UCSD-AML1 (cell line): ENCODE measurements around the gene PEX5L.

ENCODE experiments used
- DNase-seq: peaks from one replicate; lab custom pipeline; 2025; ENCODE audit not compliant: unreplicated experiment; lab: John Stamatoyannopoulos, UW

PEX5L gene

DNA sequence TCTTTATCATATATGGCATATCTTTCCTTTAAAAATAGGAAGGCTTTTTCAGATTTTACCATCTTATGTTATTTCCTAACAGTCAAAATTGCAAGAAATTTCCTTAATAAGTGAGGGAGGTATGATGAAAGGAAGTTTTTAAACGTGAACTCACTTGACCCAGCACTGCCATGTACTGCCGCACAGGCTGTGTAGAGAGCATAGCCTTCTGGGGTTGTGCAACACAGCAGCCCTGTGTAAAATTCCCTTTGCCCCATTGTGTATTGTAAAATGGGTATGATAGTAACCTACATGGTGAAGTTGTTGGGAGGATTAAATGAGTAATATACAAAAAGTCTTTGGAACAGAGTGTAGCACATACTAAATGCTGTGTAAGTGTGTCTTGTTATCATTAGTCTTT lies 78.6 kb downstream of the PEX5L start:
- DNase-seq, result no peak

DNA sequence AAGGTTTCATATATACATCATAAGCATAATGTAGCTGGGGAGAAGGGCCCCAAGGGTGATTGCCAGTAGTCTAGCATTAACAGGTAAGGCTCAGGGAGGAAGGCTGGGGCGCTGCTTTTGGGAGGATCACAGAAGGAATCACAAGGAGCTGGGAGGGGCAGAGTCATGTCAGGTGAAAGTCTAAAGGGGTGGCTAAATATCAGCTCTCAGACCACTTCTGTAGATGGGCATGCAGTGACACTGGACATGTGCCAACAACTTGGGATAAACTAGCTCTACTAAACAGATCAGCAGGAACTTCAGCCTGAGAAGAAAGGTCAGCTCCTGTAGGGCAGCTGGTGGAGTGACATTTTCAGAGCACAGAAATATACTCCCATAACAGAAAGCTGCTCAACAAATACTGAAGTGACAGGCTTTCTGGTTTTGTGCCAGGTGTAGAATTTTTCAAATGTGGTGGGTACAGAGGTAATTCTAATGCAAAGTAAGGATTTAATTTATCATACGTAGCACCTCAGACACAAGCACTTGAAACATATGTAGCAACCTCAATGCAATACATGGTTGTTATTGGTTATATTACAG lies 79.4 kb downstream of the PEX5L start:
- no peak for DNase-seq

DNA sequence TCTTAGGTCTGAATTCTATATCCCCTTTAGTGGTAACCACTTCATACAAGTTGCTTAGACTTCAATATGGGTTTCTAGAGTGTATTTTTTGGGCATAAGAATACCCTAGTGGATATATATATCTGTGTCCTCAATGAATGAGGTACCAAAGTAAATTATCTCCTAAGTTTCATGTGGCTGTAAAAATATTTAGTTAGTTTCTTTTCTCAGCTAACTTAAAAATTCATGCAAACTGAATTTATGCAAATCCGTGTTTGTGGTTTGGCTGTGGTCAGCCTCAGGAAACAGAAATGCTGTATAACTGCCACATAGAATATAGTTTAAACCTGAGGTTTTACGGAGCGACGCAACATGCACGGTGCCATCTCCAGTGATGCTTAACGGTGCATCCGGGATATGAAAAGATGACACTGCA lies 80.3 kb downstream of the PEX5L start:
- no peak for DNase-seq

DNA sequence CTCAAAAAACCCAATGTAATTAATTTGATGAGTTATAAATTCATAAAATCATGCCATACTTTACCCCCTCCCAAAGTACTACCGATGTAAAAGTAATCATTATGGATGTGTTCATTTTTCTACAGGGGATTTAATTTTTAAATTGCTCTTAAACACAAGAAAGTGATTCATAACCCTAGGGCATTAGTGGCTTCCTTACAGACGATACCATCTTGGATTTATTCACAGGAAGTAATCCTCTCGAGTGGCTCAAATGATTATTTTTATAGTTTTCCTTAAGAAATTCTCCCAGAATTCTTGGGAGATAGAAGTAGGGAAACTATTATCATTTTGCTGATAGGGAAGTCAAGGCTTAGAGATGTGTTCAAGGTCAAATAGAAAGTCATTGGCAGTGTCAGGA lies 80.9 kb downstream of the PEX5L start:
- no peak for DNase-seq

DNA sequence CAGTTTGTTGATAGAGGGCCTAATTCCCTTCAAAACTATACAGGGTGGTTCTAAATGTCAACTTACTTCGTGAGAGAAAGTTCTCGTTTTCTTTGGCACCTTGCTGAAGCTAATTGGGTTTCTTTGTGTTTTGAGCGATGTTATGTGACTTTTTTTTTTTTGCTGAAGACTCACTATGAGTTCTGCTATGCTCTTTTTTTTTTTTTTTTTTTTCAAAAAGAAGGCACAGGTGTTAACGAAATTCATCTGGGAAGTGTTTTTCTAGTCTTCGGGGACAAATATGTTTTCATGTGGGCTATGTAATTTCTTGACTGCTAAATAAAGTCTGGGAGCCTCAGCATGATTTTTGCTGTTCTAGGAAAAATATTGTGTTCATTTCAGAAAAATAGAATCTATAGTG lies 81.5 kb downstream of the PEX5L start:
- no peak for DNase-seq

DNA sequence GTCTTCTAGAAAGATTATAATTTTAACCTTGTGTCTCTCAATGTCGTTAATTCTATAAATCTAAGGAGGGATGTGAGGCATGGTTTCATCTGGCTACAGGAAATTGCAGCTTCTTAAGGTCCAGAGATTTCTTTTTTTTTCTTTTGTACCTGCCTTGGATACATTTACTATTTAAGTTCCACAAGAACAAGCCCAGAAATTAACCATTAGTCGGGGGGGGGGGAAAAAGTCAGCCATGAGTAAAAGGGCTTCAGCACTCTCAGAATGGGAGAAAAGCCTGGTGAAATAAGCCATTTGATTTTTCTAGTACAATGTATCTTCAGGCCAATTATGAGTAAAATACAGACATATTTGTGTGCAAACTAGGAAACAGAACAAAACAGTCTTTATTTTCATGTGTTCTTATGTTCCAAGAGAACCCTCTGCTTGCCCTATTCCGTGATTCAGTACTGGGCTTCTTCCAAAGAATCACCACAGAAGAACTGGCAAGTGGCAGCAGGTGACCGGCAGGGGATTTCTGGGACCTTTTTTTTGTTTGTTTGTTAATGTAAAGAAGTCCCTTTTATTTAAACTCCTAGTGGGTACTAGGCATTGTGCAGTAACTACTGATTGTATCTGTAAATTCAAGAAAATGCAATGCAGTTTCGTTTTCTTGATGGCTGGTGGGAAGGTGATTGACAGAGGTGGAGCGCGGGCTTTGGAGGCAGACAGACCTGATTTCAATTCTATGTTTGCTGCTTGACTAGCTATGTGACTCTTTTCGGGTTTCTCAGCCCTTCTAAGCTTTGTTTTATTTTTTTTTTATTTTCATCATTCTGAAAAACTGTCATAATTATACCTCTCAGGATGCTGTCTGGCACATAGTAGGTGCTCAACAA lies 82.5 kb downstream of the PEX5L start:
- no peak for DNase-seq

DNA sequence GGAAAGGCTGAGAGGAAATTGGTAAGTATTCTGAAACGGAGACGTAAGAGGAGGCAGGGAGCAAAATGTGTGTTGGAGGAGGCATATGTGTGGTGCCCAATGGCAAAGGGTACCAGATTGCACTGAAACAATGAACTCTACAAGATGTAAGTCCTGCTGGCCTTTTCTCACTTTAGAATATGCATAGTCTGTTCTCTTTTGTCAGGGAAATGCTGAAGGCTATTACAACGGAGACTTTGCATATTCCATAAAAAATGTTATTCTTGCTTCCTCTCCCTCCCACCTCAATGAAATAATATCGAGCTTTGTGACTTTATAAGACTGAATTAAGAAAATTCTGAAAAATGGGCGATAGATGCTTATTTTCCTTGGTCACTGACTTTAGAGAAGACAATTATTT lies 85.9 kb downstream of the PEX5L start:
- no peak for DNase-seq

DNA sequence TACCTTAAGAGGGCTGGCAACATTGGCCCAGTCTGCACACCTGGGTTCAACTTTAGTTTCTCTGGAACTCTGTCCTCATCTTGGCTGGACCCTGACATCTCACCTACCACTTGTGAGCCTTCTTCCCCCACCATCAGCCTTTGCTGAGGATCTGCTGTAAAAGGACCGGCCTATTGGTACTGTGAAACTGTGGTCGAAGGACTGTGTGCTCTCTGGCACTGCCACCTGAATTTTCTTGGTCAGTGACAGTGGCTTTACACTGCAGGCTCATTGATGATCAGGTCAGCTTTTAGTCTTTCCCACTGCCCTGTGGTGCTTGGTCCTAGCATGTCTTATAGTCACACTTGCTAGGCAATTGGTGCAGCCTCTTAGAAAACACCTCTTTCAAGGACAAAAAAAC lies 86.9 kb downstream of the PEX5L start:
- DNase-seq, result no peak

DNA sequence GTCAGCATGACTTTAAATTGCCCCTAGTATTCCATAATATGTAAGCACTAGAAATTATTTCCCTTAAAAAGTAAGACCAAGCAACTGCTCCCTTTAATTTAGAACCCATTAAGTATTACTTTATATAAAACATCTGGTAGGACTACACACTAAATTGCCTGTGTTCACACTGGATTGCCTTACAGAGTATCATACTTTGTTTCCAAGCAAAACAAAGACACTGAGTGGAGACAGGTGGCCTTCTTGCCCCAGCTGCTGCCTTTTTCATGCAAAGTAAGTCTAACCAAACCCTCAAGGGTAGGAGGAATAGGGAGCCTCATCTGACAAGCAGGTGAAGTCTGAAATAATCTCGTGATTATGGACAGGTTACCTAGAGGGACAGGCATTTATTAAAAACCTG lies 87.3 kb downstream of the PEX5L start:
- no peak for DNase-seq

DNA sequence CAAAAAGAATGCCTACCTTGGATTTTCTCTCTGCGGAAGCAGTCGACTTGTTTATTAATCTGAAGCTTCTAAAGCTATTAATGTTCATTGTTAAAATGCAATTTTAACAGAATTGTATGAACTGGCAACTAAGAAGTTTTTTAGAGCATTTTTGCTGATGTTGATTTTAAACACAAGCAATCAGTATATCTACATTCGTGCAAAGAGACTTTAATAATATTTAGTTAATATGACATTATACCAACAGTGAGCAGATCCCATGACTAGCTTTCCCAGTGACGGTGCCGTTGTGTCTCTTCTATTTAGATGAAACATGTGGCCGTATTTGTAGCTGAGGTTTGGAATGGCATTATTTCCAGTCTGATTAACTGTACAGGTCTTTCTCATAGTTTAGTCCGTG lies 88.0 kb downstream of the PEX5L start:
- DNase-seq, result no peak

DNA sequence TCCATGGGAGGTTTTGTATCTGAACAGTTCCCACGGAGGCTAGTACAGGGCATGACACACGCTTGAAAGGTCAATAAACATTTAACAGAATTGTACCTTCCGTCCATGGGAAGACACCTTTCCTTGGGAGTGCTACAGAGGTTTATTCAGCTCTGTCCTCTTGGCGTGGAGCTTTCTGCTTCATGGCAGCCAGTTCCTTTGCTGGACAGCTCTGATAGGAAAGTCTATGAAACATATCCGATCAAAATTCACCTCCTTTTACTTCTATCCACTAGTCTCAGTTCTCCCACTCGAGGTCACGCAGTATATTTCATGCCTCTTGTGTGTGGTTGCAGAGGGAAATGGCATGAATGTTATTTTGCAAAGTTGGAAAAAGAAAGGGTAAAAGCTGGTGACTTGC lies 91.2 kb downstream of the PEX5L start:
- DNase-seq, result no peak

DNA sequence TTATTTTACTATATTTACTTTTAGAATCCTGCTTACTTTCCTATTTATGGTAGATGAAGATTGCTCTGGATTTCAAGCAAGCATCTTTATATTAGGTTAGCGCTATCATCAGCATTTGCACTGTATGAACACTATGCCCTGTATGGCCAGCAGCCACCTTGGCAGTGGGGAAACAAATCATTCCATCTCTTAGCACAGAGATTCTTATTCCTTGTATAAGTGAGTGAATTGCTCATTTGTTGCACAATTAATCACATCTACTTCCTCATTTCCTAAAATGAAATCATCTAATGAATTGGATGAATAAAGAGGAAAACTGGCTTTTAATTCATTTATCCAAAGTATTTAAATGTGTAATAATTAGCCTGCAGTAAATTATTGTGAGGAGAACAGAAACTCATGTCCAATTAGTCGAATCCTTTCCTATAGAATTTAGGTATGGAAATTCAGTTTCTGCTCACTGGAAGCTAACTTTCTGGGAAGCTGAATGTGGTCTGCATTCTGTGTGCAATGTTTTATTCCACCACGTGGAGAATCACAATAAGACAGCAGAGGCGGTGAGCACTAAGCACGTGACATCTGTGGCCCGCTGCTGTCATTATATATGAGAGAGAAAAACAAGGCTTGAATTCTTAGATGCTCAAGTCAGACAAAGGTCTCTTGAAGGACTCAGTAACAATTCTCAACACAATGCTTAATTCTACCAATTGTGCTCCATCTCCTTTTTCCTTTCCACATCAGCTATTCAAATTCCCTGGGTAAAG lies 93.4 kb downstream of the PEX5L start:
- DNase-seq, result no peak

DNA sequence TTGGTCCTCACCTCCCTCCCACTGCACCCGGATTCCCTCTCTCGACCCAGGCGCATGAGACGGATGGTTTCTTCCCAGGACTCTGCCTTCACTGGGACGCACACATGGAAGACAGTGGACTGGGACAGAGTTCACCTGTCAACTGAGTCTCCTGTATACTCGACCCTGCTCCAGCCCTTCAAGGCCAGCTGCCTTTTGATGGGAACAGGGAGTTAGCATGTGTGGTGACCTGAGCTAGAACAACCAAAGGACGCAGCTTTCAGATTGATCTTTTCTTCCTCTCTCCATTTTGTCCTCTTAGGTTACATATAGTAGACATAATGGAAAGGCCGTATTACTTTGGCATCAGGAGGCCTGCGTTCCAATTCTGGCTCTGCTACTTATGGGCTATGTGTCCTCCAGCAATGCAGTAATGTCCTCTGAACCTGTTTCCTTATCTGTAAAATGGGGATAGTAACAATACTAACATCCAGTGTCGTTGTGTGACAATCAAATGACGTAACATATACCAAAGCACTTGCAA lies 94.1 kb downstream of the PEX5L start:
- DNase-seq, result no peak

DNA sequence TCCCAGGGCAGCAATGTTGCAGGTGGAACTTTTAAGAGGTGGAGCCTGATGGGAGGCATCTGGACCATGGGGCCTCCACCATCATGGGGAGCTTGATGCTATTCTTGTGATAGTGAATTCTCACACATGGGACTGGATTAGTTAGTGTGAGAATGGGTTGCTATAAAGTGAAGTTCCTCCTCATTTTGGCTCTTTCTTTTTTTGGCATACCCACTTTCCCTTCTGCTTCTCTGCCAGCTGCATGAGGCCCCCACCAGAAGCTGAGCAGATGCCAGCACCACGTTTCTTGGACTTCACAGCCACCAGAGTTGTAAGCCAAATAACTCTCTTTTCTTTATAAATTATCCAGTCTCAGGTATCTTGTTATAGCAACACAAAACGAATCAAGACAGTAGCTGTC lies 101.0 kb downstream of the PEX5L start:
- no peak for DNase-seq

DNA sequence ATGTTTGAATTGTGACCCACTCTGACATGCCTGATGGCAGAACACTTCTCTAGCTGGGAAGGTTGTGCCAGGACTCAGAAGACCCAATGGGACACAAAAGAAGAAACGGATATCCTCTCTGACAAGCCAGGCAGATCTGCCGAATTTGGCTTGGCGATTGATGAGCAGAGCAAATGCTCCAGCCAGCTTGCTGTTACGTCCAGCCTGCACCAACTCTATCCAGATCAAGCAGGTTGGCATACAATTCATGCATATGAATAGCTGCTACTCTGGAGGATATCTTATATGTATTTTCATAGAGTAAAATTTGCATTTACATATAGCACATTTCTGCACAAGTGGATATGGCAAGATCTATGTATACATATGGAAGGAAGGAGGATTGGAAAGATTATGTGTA lies 102.8 kb downstream of the PEX5L start:
- no peak for DNase-seq

DNA sequence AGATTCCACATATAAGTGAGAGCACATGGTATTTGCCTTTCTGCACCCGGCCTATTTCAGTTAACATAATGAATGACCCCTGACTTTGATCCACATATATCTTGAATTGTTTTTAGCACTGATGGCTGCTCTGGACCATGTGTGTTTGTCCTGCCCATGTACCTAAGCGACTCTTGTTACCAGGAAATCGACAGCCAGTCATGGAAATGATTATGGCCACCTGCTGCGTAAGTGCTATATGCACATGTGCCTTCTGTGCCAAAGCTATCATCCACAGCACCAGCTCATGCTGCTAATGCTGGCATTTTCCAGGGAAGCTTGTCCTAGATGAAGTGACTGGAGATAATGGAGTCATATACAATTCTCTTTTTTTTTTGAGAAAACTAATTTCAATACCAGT lies 103.7 kb downstream of the PEX5L start:
- no peak for DNase-seq

DNA sequence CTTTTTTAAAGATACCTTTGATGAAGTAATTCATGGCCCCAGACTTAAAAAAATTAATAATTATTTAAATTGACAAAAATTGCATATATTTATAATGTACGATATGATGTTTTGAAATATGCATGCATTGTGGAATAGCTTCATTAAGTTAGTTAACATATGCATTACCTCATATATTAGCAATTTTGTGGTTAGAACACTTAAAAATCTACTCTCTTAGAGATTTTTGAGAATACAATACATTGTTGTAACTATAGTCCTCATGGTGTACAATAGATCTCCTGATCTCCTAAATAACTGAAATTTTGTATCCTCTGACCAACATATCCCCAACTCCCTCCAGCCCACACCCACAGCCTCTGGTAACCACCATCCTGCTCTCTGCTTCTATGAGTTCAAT lies 104.1 kb downstream of the PEX5L start:
- no peak for DNase-seq

DNA sequence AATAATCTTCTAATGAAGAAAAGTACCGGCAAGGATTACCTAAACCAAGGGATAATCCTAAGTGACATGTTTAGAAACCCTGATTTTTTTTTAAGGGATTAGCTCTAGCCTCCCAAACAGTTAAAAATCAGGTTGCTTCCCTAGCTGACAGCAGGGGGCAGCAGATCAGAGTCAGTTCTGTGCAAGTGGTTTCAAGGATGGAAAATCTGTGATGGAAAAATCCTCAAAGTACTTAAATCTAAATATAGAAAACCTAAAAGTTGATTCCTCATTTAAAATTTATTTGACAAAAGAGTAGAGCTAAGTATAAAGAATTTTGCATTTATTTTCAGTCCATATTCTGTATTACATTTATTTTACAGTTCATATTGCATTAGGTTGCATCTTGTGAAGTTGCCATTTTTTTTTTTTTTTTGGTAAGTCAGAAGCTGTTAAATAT lies 107.6 kb downstream of the PEX5L start:
- DNase-seq, result peak; percentile 10

DNA sequence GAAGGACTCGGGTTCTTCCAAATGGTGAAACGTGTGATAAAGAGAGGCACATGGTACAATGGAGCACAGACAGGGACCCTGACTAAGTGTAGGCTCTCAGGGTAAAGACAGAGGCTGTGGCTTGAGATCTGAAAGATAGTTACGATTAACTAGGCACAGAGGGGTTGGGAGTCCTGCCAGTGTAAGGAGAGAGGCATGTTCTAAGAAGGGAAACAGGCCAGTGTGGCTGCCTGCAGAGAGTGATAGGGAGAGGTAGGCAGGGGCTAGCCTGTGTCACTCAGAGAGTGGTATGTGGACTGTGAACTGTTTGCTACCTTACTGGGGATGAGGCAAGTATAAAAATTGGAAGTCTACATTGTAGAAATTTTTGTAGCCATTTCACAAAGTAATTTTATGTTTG lies 109.5 kb downstream of the PEX5L start:
- no peak for DNase-seq

DNA sequence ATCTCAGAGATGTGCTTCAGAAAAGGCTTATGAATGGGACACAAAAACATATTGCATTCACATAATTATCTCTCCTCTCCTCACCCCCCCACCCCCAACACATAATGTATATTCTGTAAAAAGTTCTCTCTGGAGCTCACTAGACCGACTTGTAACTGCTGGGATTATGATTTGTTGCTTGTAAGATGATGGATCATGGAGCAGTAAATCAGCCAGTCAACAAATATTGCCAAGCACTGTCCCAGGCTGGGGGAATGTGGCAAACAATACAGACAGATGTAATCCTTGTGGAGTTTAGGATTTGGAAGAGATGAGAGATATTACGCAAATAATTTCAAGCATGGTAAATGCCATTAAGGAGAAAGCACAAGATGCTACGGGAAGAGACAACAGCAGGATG lies 114.8 kb downstream of the PEX5L start:
- DNase-seq, result no peak

DNA sequence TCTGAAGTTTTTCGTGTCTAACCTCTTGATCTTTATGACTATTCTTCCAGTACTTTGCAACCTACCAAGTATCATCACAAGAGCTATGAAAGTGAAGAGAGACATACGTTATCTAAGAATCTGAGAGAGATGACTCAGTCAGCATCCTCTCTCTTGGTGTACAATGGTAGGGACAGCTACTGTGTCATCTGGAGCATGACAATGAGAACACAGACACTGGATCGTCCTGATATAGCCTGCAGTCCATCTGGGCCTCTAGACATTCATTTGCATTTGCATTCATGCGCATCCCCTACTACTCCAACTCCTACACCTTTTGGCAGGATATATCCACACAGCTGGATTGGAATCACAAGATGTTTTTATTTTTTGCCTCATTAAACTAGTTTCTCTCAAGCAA lies 115.2 kb downstream of the PEX5L start:
- DNase-seq, result no peak
